ENCODE data around the gene BUD31. TPM values are rescaled to one million over a fixed set of nuclear protein-coding genes. Genes with fewer than 3 reads are reported as not detected.

The BUD31 gene
- total and polyA plus RNA-seq, 2 of the 4 experiments (the other 2 are of a cell fraction): 72.6 to 97.2 TPM

- Histone ChIP-seq H3K4me2 (ENCODE audit: low read depth, low read length) (no peak overlapping the region), H3K18ac (ENCODE audit: low read depth, low read length) (no peak overlapping the region), H2BK5ac (ENCODE audit: low read depth, low read length, poor library complexity, severe bottlenecking) (no peak overlapping the region), H3K36me3 (ENCODE audit: control insufficient read depth, insufficient read depth, low read length) (peaks cover 33% of the 10 kb centered on the region), H2BK20ac (ENCODE audit: low read depth, low read length) (no peak overlapping the region), H3K27me3 (ENCODE audit: control insufficient read depth, insufficient read depth, low read length) (no peaks in the 10 kb centered on the region), H2AK9ac (replicated peaks; ENCODE audit: low read depth, low read length, poor library complexity) (no peak overlapping the region), H3K4ac (ENCODE audit: low read depth, low read length) (no peak overlapping the region), H4K8ac (ENCODE audit: low read depth in 2 of 2, low read length in 2 of 2) (no peak overlapping the region), H4K91ac (ENCODE audit: insufficient read depth, low read depth, low read length) (no peak overlapping the region), H2AFZ (replicated peaks; ENCODE audit: low read length, poor library complexity) (no peak overlapping the region), H3K9me1 (ENCODE audit: insufficient read depth, low read length) (peaks cover under 1% of the 10 kb centered on the region; the same call in 1 of the 2 replicates), H3K9ac (ENCODE audit: low read depth, low read length) (no peak overlapping the region), H3K23ac (ENCODE audit: low read depth, low read length) (no peak overlapping the region), H2BK15ac (ENCODE audit: low read depth, low read length) (no peak overlapping the region), H3K9me3 (ENCODE audit: control insufficient read depth, insufficient read depth, low read length) (no peaks in the 10 kb centered on the region), H4K20me1 (ENCODE audit: insufficient read depth, low read length) (peaks cover 41% of the 10 kb centered on the region), H3K14ac (replicated peaks; ENCODE audit: low read depth, low read length) (no peak overlapping the region), H3K27ac (ENCODE audit: insufficient read depth, low read length) (no peak overlapping the region), H3K4me3 (ENCODE audit: insufficient read depth, low read depth, low read length) (no peak overlapping the region), H2AK5ac (ENCODE audit: low read depth, low read length) (no peak overlapping the region), H3K79me1 (ENCODE audit: low read depth in 1 of 2, low read length in 2 of 2) (peaks cover 20 to 45% of the 10 kb centered on the region in 2 experiments; a peak in 3 of 4 replicates), H3K56ac (ENCODE audit: extremely low read depth, insufficient read depth, low read length) (no peak overlapping the region), H3K4me1 (ENCODE audit: control insufficient read depth, insufficient read depth, low read length) (peaks cover 4% of the 10 kb centered on the region; the same call in 1 of the 2 replicates), H4K5ac (ENCODE audit: low read depth, low read length) (no peak overlapping the region), H2BK120ac (ENCODE audit: low read depth, low read length) (no peak overlapping the region)
- dilution Hi-C loops (cut with HindIII; ENCODE audit: low sequenced_read_pairs, unreplicated experiment): no loop called here
- ChIA-PET POLR2A (ENCODE audit: unreplicated experiment) (no interaction called here), CTCF (interaction anchor here (0.6 kb wide), 1 partner anchor 201 kb away, joined by 7 read pairs; no protein-coding TSS in a partner anchor)
- no TSS peak for BruUV-seq (replicated peaks)
- intact Hi-C loops (cut with micrococcal nuclease): no loop called here
- TF ChIP-seq CHD1 (IDR thresholded peaks at IDR 0.05; ENCODE audit: low read depth, low read length) (no peak), USF2 (IDR thresholded peaks at IDR 0.05; ENCODE audit: low read depth, low read length) (no peak), CTCF (conservative IDR thresholded peaks at IDR 0.05; ENCODE audit: low read depth, low read length) (no peak), RAD21 (IDR thresholded peaks at IDR 0.05; ENCODE audit: low read length) (no peak)
- in situ Hi-C loops (cut with MboI; ENCODE audit: low sequenced_read_pairs): no loop called here
- DNase-seq (no peak), ATAC-seq (ENCODE audit: low read depth) (no peak)
- WGBS, 2 experiments (ENCODE audit: extremely low coverage in 2 of 2, insufficient read length in 1 of 2): no CpG with 5 or more reads among the region's 2 CpGs
Observed at GRCh38 chr7:99410635-99411034, 1.9 kb downstream of the BUD31 start.

Measured in IMR-90 (cell line).